K562 (cell line): ENCODE data around the gene RAB11FIP2. TPM values are rescaled to one million over a fixed set of nuclear protein-coding genes. Genes with fewer than 3 reads are reported as not detected.

ENCODE experiments used
- ATAC-seq: fragments of 200-7000 bp; cut with Tn5 transposase; 3 replicates; pipeline ENCODE4 v1.9.1; 2020; ENCODE audit warnings: moderate library complexity
- BruUV-seq: library from RNA; stranded (reverse); fragments of 400-500 nt; replicated peaks from 2 replicates; lab custom pipeline; 2021; lab: Mats Ljungman, UMichigan
- CTCF ChIA-PET: fragments of 300-600 bp; formaldehyde crosslinking; extraction: SDS; loops from one replicate; lab custom pipeline; 2021; ENCODE audit warnings: low intra/inter-chr PET ratio; lab: Yijun Ruan, JAX
- POLR2A ChIA-PET: fragments of 300-600, 350-650 bp; sonication (Branson Sonifier 250); formaldehyde crosslinking; extraction: SDS; loops from one replicate; lab custom pipeline; 2021; ENCODE audit warnings: antibody characterized with exemption, inconsistent platforms; lab: Yijun Ruan, JAX
- DNase-seq, 4 experiments: peaks; one replicate each; pipeline versions ENCODE4 v3.0.0 to v3.0.0-alpha.2; 2011 to 2018; ENCODE audit warnings: low spot score in 3 of 4, mixed read lengths in 3 of 4; ENCODE audit errors: extremely low read depth in 1 of 4
- FAIRE-seq: peaks from 2 replicates; lab custom pipeline; 2011; peaks lifted over from hg19 to GRCh38; lab: Jason Lieb, UNC
- H2AFZ ChIP-seq: 2 replicates; pipeline ENCODE4 v1.6.0; 2011; ENCODE audit warnings: low read depth, low read length, control low read depth, inconsistent platforms
- H3K27ac ChIP-seq: fragments of 200-600 bp; 3 replicates; pipeline ENCODE4 v1.8.0; 2011; ENCODE audit warnings: low read depth, mild to moderate bottlenecking, control low read depth, inconsistent platforms, low read length, moderate library complexity, mixed read lengths; ENCODE audit errors: extremely low read depth
- H3K27me3 ChIP-seq, 2 experiments: fragments of 300-600 bp in 1 of 2; 2 replicates in 1 of 2; 3 replicates in 1 of 2; pipeline versions ENCODE4 v1.6.0 to v1.8.0; 2011; ENCODE audit warnings: inconsistent platforms in 2 of 2, low read length in 2 of 2, mild to moderate bottlenecking in 1 of 2, mixed read lengths in 1 of 2, moderate library complexity in 1 of 2; ENCODE audit not compliant: control insufficient read depth in 2 of 2, insufficient read depth in 2 of 2
- H3K36me3 ChIP-seq: fragments of 300-600 bp; 3 replicates; pipeline ENCODE4 v1.8.0; 2011; ENCODE audit warnings: mild to moderate bottlenecking, low read length, inconsistent platforms; ENCODE audit not compliant: control insufficient read depth, insufficient read depth
- H3K4me1 ChIP-seq, 2 experiments: fragments of 200-600 bp in 1 of 2; replicated peaks in 1 of 2; 2 replicates in 1 of 2; 3 replicates in 1 of 2; pipeline versions ENCODE4 v1.5.1 to v1.8.0; 2011; ENCODE audit warnings: inconsistent platforms in 2 of 2, low read length in 2 of 2, mild to moderate bottlenecking in 1 of 2, mixed read lengths in 1 of 2, moderate library complexity in 1 of 2; ENCODE audit not compliant: control insufficient read depth in 2 of 2, insufficient read depth in 2 of 2
- H3K4me2 ChIP-seq: 2 replicates; pipeline ENCODE4 v1.6.1; 2011; ENCODE audit warnings: low read length, control low read depth, inconsistent platforms, mixed read lengths; ENCODE audit not compliant: insufficient read depth
- H3K4me3 ChIP-seq: fragments of 200-600 bp; sonication (generic), shearing (Covaris generic); 2 replicates; pipeline ENCODE4 v1.5.1; 2016; ENCODE audit warnings: control low read depth, inconsistent platforms
- H3K79me2 ChIP-seq: fragments of 200-600 bp; 3 replicates; pipeline ENCODE4 v1.8.0; 2011; ENCODE audit warnings: low read length, inconsistent platforms; ENCODE audit not compliant: control insufficient read depth, insufficient read depth
- H3K9ac ChIP-seq, 2 experiments: 2 replicates each; pipeline versions ENCODE4 v1.6.0 to v1.6.1; 2011; ENCODE audit warnings: low read depth in 2 of 2, low read length in 2 of 2, control low read depth in 1 of 2, inconsistent platforms in 1 of 2, mild to moderate bottlenecking in 1 of 2, mixed read lengths in 1 of 2; ENCODE audit not compliant: insufficient read depth in 1 of 2
- H3K9me1 ChIP-seq: one replicate; pipeline ENCODE4 v1.6.0; 2011; ENCODE audit warnings: inconsistent platforms, mild to moderate bottlenecking, low read length, moderate library complexity; ENCODE audit not compliant: control insufficient read depth, insufficient read depth
- H3K9me3 ChIP-seq: replicated peaks from 2 replicates; pipeline ENCODE4 v1.5.1; 2011; ENCODE audit warnings: low read depth, low read length, inconsistent platforms; ENCODE audit not compliant: control insufficient read depth, insufficient read depth
- H4K20me1 ChIP-seq: replicated peaks from 2 replicates; pipeline ENCODE4 v1.6.1; 2011; ENCODE audit warnings: low read length, inconsistent platforms, mixed read lengths; ENCODE audit not compliant: control insufficient read depth, insufficient read depth
- KHSRP ChIP-seq: fragments of 450-650 bp; IDR thresholded peaks from 2 replicates; pipeline ENCODE4 v1.6.1; 2017
- PYGO2 ChIP-seq: fragments of 450-650 bp; IDR thresholded peaks from 2 replicates; pipeline ENCODE4 v1.6.1; 2016; ENCODE audit warnings: mild to moderate bottlenecking, missing genetic modification characterization, moderate library complexity, missing compliant biosample characterization
- ZNF124 ChIP-seq: sonication (generic); formaldehyde crosslinking; IDR thresholded peaks from 2 replicates; pipeline ENCODE4 v1.8.1; 2022; ENCODE audit warnings: missing genetic modification reagents
- WGBS: fragments of 100-300 bp; shearing (Covaris generic); methylation state at CpG from one replicate; pipeline ENCODE4 v1.1.6; 2016; ENCODE audit warnings: low coverage, mixed read lengths; ENCODE audit not compliant: insufficient coverage; ENCODE audit errors: missing lambda C conversion rate; 5-methylcytosine and 5-hydroxymethylcytosine counted together
- in situ Hi-C: fragments of 300-500 bp; cut with MboI; formaldehyde crosslinking; loops from 4 replicates; pipeline ENCODE4 v1.15.0; 2018; ENCODE audit warnings: inconsistent platforms, mixed read lengths
- intact Hi-C: fragments of 100-400 bp; cut with micrococcal nuclease; formaldehyde crosslinking; loops from 2 replicates; pipeline ENCODE4 v1.14.2; 2022
- polyA plus RNA-seq, 8 experiments: library from polyadenylated mRNA; depleted of rRNA in 4 of 8; stranded (reverse) in 5 of 8; unstranded in 3 of 8; fragments of >200 nt; fragmentation: Nextera tagmentation in 2 of 8; fragmentation: Illumina TruSeq in 1 of 8; extraction: Ambion mirVana in 2 of 8; extraction: Trizol in 1 of 8; gene quantifications; 2 replicates each; pipeline versions ENCODE4 v1.2.1 to v1.2.3, GENCODE V29; 2011 to 2014; ENCODE audit warnings: inconsistent platforms in 1 of 8, missing spikeins in 1 of 8
- total RNA-seq, 7 experiments: library from RNA; depleted of rRNA in 6 of 7; stranded (reverse); fragments of >200 nt in 6 of 7; fragmentation: Illumina TruSeq in 2 of 7; extraction: Trizol in 2 of 7; gene quantifications; 2 replicates each; pipeline versions ENCODE4 v1.2.1 to v1.2.3, GENCODE V29; 2011 to 2021; ENCODE audit warnings: low replicate concordance in 1 of 7
- TF ChIP-seq, protein P1 (sequence below): sonication (generic); IDR thresholded peaks from 2 replicates; pipeline ENCODE4 v1.6.1; 2016
- TF ChIP-seq, protein P2 (sequence below): sonication (generic); formaldehyde crosslinking; IDR thresholded peaks from 2 replicates; pipeline ENCODE4 v1.8.0; 2022; ENCODE audit warnings: mild to moderate bottlenecking, missing genetic modification reagents

The RAB11FIP2 gene
- total and polyA plus RNA-seq, 9 of the 15 experiments (the other 6 are each of a cell fraction or from before 2014, with no cell fraction given): 3.0 to 10.6 (median 3.9) TPM

DNA sequence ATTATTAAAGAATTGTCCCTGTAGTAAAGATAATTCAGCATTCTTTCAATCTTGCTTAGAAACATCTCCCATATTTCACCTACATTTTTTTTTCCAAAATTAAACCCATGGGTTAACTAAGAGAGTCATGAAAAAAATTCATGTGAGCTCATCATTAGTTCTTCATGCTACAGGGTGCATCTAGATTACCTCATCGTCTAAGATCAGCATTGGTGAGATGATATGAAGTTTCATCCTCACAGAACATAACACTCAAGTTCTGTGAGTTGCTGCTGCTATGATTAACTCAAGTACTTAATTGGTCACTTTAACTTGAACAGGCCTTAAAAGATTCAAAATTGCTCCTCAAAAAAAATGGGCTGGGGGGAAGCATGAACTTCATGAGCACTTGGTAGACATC, 50.0 kb downstream of the RAB11FIP2 start:
- Histone ChIP-seq H3K27ac (no peak overlapping the region), H2AFZ (no peak overlapping the region), H3K9ac (no peak overlapping the region), H3K27me3 (no peaks in the 10 kb centered on the region), H3K36me3 (no peaks in the 10 kb centered on the region), H3K4me2 (no peak overlapping the region), H3K79me2 (no peaks in the 10 kb centered on the region), H3K4me1 (no peaks in the 10 kb centered on the region), H3K4me3 (no peak overlapping the region), H3K9me3 (no peaks in the 10 kb centered on the region), H3K9me1 (no peaks in the 10 kb centered on the region), H4K20me1 (no peaks in the 10 kb centered on the region)
- intact Hi-C loops: no loop called here
- no peak for FAIRE-seq
- ChIA-PET POLR2A (no interaction called here), CTCF (no interaction called here)
- DNase-seq: no peak
- TF ChIP-seq ZNF124 (CRISPR knock-in tag) (no peak), KHSRP (no peak), PYGO2 (tag) (no peak)
- TF ChIP-seq, protein P1, sequence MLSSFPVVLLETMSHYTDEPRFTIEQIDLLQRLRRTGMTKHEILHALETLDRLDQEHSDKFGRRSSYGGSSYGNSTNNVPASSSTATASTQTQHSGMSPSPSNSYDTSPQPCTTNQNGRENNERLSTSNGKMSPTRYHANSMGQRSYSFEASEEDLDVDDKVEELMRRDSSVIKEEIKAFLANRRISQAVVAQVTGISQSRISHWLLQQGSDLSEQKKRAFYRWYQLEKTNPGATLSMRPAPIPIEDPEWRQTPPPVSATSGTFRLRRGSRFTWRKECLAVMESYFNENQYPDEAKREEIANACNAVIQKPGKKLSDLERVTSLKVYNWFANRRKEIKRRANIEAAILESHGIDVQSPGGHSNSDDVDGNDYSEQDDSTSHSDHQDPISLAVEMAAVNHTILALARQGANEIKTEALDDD: no peak
- TF ChIP-seq, protein P2, sequence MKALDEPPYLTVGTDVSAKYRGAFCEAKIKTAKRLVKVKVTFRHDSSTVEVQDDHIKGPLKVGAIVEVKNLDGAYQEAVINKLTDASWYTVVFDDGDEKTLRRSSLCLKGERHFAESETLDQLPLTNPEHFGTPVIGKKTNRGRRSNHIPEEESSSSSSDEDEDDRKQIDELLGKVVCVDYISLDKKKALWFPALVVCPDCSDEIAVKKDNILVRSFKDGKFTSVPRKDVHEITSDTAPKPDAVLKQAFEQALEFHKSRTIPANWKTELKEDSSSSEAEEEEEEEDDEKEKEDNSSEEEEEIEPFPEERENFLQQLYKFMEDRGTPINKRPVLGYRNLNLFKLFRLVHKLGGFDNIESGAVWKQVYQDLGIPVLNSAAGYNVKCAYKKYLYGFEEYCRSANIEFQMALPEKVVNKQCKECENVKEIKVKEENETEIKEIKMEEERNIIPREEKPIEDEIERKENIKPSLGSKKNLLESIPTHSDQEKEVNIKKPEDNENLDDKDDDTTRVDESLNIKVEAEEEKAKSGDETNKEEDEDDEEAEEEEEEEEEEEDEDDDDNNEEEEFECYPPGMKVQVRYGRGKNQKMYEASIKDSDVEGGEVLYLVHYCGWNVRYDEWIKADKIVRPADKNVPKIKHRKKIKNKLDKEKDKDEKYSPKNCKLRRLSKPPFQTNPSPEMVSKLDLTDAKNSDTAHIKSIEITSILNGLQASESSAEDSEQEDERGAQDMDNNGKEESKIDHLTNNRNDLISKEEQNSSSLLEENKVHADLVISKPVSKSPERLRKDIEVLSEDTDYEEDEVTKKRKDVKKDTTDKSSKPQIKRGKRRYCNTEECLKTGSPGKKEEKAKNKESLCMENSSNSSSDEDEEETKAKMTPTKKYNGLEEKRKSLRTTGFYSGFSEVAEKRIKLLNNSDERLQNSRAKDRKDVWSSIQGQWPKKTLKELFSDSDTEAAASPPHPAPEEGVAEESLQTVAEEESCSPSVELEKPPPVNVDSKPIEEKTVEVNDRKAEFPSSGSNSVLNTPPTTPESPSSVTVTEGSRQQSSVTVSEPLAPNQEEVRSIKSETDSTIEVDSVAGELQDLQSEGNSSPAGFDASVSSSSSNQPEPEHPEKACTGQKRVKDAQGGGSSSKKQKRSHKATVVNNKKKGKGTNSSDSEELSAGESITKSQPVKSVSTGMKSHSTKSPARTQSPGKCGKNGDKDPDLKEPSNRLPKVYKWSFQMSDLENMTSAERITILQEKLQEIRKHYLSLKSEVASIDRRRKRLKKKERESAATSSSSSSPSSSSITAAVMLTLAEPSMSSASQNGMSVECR (CRISPR knock-in tag): no peak
- no TSS peak for BruUV-seq
- in situ Hi-C loops: no loop called here
- WGBS: 80% methylated on average over 1 of the region's 1 CpG
- no peak for ATAC-seq
